Type B pancreatic cell (in vitro differentiated cells): Measurements from ENCODE around the gene SCYGR2. TPM values are rescaled to one million over a fixed set of nuclear protein-coding genes. Genes with fewer than 3 reads are reported as not detected.

Source experiments
- DNase-seq: peaks from one replicate; pipeline ENCODE4 v3.0.0; 2021; ENCODE audit warnings: mixed read lengths; ENCODE audit not compliant: unreplicated experiment; ENCODE audit errors: extremely low spot score
- H3K27ac Mint-ChIP-seq: 2 replicates; pipeline ENCODE4 v1.8.0; 2021; ENCODE audit warnings: mild to moderate bottlenecking, mixed read lengths
- H3K27me3 Mint-ChIP-seq: 2 replicates; pipeline ENCODE4 v1.8.0; 2021; ENCODE audit warnings: mixed read lengths
- H3K36me3 Mint-ChIP-seq: 2 replicates; pipeline ENCODE4 v1.8.0; 2021; ENCODE audit warnings: mixed read lengths
- H3K4me1 Mint-ChIP-seq: one replicate; pipeline ENCODE4 v1.8.0; 2021; ENCODE audit warnings: mixed read lengths; ENCODE audit not compliant: unreplicated experiment
- H3K4me3 Mint-ChIP-seq: 2 replicates; pipeline ENCODE4 v1.8.0; 2021; ENCODE audit warnings: mild to moderate bottlenecking, mixed read lengths
- H3K9me3 Mint-ChIP-seq: 2 replicates; pipeline ENCODE4 v1.8.0; 2021; ENCODE audit warnings: mixed read lengths
- CTCF ChIP-seq: fragments of 200-600 bp; sonication (generic); conservative IDR thresholded peaks from 2 replicates; pipeline ENCODE4 v1.5.0; 2021; ENCODE audit warnings: antibody characterized with exemption, mild to moderate bottlenecking
- total RNA-seq: library from RNA; stranded (reverse); gene quantifications from 2 replicates; pipeline ENCODE4 v1.2.1, GENCODE V29; 2021; ENCODE audit warnings: low replicate concordance

Gene SCYGR2
- total RNA-seq, 1 donor from 2014 or later: not detected

- no peak overlapping the region for H3K27ac Mint-ChIP-seq
- no peak overlapping the region for H3K4me3 Mint-ChIP-seq
Measured at GRCh38 chr2:227615906-227616305, 17.2 kb downstream of the SCYGR2 start.

GRCh38 chr2:227616631-227617030 is 17.9 kb downstream of the SCYGR2 start:
- no peaks in the 10 kb centered on the region for H3K4me1 Mint-ChIP-seq
- H3K36me3 Mint-ChIP-seq: no peaks in the 10 kb centered on the region
- no peak for TF ChIP-seq CTCF
- DNase-seq: no peak
- peaks cover 16% of the 10 kb centered on the region for H3K27me3 Mint-ChIP-seq
- H3K27ac Mint-ChIP-seq: no peak overlapping the region
- no peaks in the 10 kb centered on the region for H3K9me3 Mint-ChIP-seq
- H3K4me3 Mint-ChIP-seq: no peak overlapping the region

More at GRCh38 chr2:227615906-227616305, 17.2 kb downstream of the SCYGR2 start:
- Mint-ChIP-seq H3K4me1 (no peaks in the 10 kb centered on the region), H3K36me3 (no peaks in the 10 kb centered on the region), H3K9me3 (no peaks in the 10 kb centered on the region), H3K27me3 (peaks cover 16% of the 10 kb centered on the region)
- TF ChIP-seq CTCF: no peak
- DNase-seq: no peak

GRCh38 chr2:227617316-227618230 is 18.9 kb downstream of the SCYGR2 start, which contains the start of gene SCYGR4:
TSS of gene SCYGR4 (plus strand) at chr2:227617498. CDS start at chr2:227617498, 0 bp downstream.
- peaks cover 16% of the 10 kb centered on the region for H3K27me3 Mint-ChIP-seq
- H3K9me3 Mint-ChIP-seq: no peaks in the 10 kb centered on the region
- no peak for DNase-seq
- H3K27ac Mint-ChIP-seq: no peak within 1 kb of the TSS
- no peaks in the 10 kb centered on the region for H3K36me3 Mint-ChIP-seq
- H3K4me1 Mint-ChIP-seq: no peaks in the 10 kb centered on the region
- no peak for TF ChIP-seq CTCF
- H3K4me3 Mint-ChIP-seq: no peak within 1 kb of the TSS

- DNase-seq: no peak
- no peak for TF ChIP-seq CTCF
- H3K27me3 Mint-ChIP-seq: no peaks in the 10 kb centered on the region
- H3K4me3 Mint-ChIP-seq: no peak overlapping the region
- H3K36me3 Mint-ChIP-seq: no peaks in the 10 kb centered on the region
- H3K27ac Mint-ChIP-seq: peak overlapping the region; percentile 23
- no peaks in the 10 kb centered on the region for H3K9me3 Mint-ChIP-seq
- no peaks in the 10 kb centered on the region for H3K4me1 Mint-ChIP-seq
Measured at GRCh38 chr2:227623226-227623625, 24.5 kb downstream of the SCYGR2 start.

- H3K9me3 Mint-ChIP-seq: no peaks in the 10 kb centered on the region
- no peaks in the 10 kb centered on the region for H3K4me1 Mint-ChIP-seq
- no peak overlapping the region for H3K27ac Mint-ChIP-seq
- no peak overlapping the region for H3K4me3 Mint-ChIP-seq
- no peak for TF ChIP-seq CTCF
- peaks cover 3% of the 10 kb centered on the region for H3K27me3 Mint-ChIP-seq
- H3K36me3 Mint-ChIP-seq: no peaks in the 10 kb centered on the region
- DNase-seq: no peak
Measured at GRCh38 chr2:227625420-227625819, 26.7 kb downstream of the SCYGR2 start.
